Measurements from ENCODE around the gene PEX3.

The PEX3 gene

GRCh38 chr6:143539734-143540133 lies 89.1 kb downstream of the PEX3 start:
- no peak for DNase-seq

- DNase-seq, result no peak
These were observed 89.6 kb downstream of the PEX3 start for GRCh38 chr6:143540192-143540591.
